Neural progenitor cell (in vitro differentiated cells): Measurements from ENCODE around the gene MACO1. TPM values are rescaled to one million over a fixed set of nuclear protein-coding genes. Genes with fewer than 3 reads are reported as not detected.

Experiments used
- DNase-seq: peaks from one replicate; pipeline ENCODE4 v3.0.0-alpha.2; 2016; ENCODE audit warnings: low spot score
- H2AFZ ChIP-seq: fragments of 200-600 bp; sonication (generic); replicated peaks from 2 replicates; pipeline ENCODE4 v1.6.1; 2016; ENCODE audit warnings: antibody characterized with exemption
- H3F3A ChIP-seq: fragments of 200-600 bp; sonication (generic); 2 replicates; pipeline ENCODE4 v1.6.1; 2016; ENCODE audit warnings: antibody characterized with exemption, low read depth
- H3K27ac ChIP-seq: fragments of 200-600 bp; sonication (generic); 2 replicates; pipeline ENCODE4 v1.5.1; 2016; ENCODE audit warnings: mild to moderate bottlenecking
- H3K27me3 ChIP-seq: fragments of 200-600 bp; sonication (generic); 2 replicates; pipeline ENCODE4 v1.6.1; 2016; ENCODE audit warnings: mild to moderate bottlenecking, moderate library complexity
- H3K36me3 ChIP-seq: fragments of 200-600 bp; sonication (generic); 2 replicates; pipeline ENCODE4 v1.5.1; 2016
- H3K4me1 ChIP-seq: fragments of 200-600 bp; sonication (generic); 2 replicates; pipeline ENCODE4 v1.6.1; 2016; ENCODE audit warnings: mixed run types
- H3K4me2 ChIP-seq: fragments of 200-600 bp; sonication (generic); 2 replicates; pipeline ENCODE4 v1.6.1; 2016
- H3K4me3 ChIP-seq: fragments of 200-600 bp; sonication (generic); 2 replicates; pipeline ENCODE4 v1.5.1; 2016
- H3K79me2 ChIP-seq: fragments of 200-600 bp; sonication (generic); 2 replicates; pipeline ENCODE4 v1.6.1; 2016; ENCODE audit warnings: low read depth
- H3K9ac ChIP-seq: fragments of 200-600 bp; sonication (generic); 2 replicates; pipeline ENCODE4 v1.6.1; 2016
- H3K9me3 ChIP-seq: fragments of 200-600 bp; sonication (generic); 2 replicates; pipeline ENCODE4 v1.5.1; 2016; ENCODE audit warnings: low read depth
- H4K20me1 ChIP-seq: fragments of 200-600 bp; sonication (generic); 2 replicates; pipeline ENCODE4 v1.6.1; 2016; ENCODE audit warnings: low read depth
- H3K27ac Mint-ChIP-seq: 3 replicates; pipeline ENCODE4 v1.8.0; 2021; ENCODE audit warnings: mixed read lengths
- H3K27me3 Mint-ChIP-seq: 2 replicates; pipeline ENCODE4 v1.8.0; 2022; ENCODE audit warnings: low read depth, mild to moderate bottlenecking, inconsistent platforms, moderate library complexity, mixed read lengths; ENCODE audit not compliant: insufficient read depth
- H3K36me3 Mint-ChIP-seq: 3 replicates; pipeline ENCODE4 v1.8.0; 2021; ENCODE audit warnings: mixed read lengths
- H3K4me1 Mint-ChIP-seq: 3 replicates; pipeline ENCODE4 v1.8.0; 2021; ENCODE audit warnings: mixed read lengths
- H3K4me3 Mint-ChIP-seq: 3 replicates; pipeline ENCODE4 v1.8.0; 2021; ENCODE audit warnings: mild to moderate bottlenecking, moderate library complexity, mixed read lengths
- H3K9me3 Mint-ChIP-seq: 3 replicates; pipeline ENCODE4 v1.8.0; 2020; ENCODE audit warnings: mixed read lengths
- CTCF ChIP-seq: fragments of 200-600 bp; sonication (generic); IDR thresholded peaks from 2 replicates; pipeline ENCODE4 v1.5.1; 2017; ENCODE audit warnings: antibody characterized with exemption, mild to moderate bottlenecking
- EZH2 ChIP-seq: fragments of 200-600 bp; sonication (generic); IDR thresholded peaks from 2 replicates; pipeline ENCODE4 v1.6.1; 2017; ENCODE audit warnings: antibody characterized with exemption, mild to moderate bottlenecking, moderate library complexity
- EZH2phosphoT487 ChIP-seq: fragments of 200-600 bp; sonication (generic); IDR thresholded peaks from 2 replicates; pipeline ENCODE4 v1.6.1; 2017; ENCODE audit warnings: antibody characterized with exemption
- total RNA-seq: library from RNA; depleted of rRNA; stranded (reverse); fragments of >200 nt; gene quantifications from 2 replicates; pipeline ENCODE4 v1.2.3, GENCODE V29; 2015; ENCODE audit warnings: low replicate concordance

Gene MACO1
- total RNA-seq, 1 donor from 2014 or later = 17.7 TPM

GRCh38 chr1:25472471-25472870 lies 41.8 kb downstream of the MACO1 start:
- Histone ChIP-seq H3K27ac (no peak overlapping the region), H3K9me3 (no peaks in the 10 kb centered on the region), H2AFZ (no peak overlapping the region), H3K4me1 (no peaks in the 10 kb centered on the region), H3K4me3 (no peak overlapping the region), H3K4me2 (no peak overlapping the region), H3K27me3 (no peaks in the 10 kb centered on the region), H3K79me2 (no peaks in the 10 kb centered on the region), H4K20me1 (no peaks in the 10 kb centered on the region), H3F3A (no peaks in the 10 kb centered on the region), H3K36me3 (no peaks in the 10 kb centered on the region), H3K9ac (no peak overlapping the region)
- H3K4me3 Mint-ChIP-seq = no peak overlapping the region
- DNase-seq = no peak
- peaks cover 4% of the 10 kb centered on the region for H3K4me1 Mint-ChIP-seq
- no peak overlapping the region for H3K27ac Mint-ChIP-seq
- peaks cover 10% of the 10 kb centered on the region for H3K36me3 Mint-ChIP-seq
- no peaks in the 10 kb centered on the region for H3K9me3 Mint-ChIP-seq
- no peak for TF ChIP-seq CTCF
- TF ChIP-seq EZH2phosphoT487 = no peak
- TF ChIP-seq EZH2 = no peak
- H3K27me3 Mint-ChIP-seq = no peaks in the 10 kb centered on the region

DNA sequence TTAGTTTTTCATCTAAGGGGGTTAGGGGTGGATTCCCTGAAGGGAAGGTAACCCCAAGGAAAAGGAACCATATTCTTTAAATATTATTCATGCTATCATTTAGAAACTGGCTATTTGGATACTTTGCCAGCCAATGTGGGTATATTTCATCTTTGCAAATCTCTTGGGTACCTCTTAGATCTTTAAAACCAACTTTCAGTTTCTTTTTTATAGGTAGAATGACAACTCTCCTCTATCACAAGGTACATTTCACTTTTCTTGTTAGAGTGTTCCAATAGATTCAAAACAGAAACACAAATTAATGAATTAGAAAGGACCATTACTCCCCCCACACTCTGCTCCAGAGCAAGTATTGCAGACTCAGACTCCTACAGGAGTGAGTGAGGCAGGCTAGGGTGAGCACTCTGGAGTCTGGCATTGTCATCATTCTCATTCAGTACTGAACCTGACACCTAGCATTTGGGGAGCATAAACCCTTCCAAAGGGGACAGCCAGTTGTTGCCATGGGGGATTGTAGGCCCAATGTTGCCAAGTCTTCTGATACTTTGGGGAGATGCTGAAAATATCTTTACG lies 43.0 kb downstream of the MACO1 start:
- no peaks in the 10 kb centered on the region for H4K20me1 ChIP-seq
- no peak overlapping the region for H3K27ac ChIP-seq
- H3K36me3 ChIP-seq = no peaks in the 10 kb centered on the region
- no peak overlapping the region for H3K4me3 ChIP-seq
- no peaks in the 10 kb centered on the region for H3K9me3 ChIP-seq
- Mint-ChIP-seq H3K4me3 (no peak overlapping the region), H3K27ac (no peak overlapping the region), H3K9me3 (no peaks in the 10 kb centered on the region), H3K4me1 (peaks cover 4% of the 10 kb centered on the region), H3K36me3 (peaks cover 7% of the 10 kb centered on the region), H3K27me3 (no peaks in the 10 kb centered on the region)
- no peaks in the 10 kb centered on the region for H3K79me2 ChIP-seq
- H2AFZ ChIP-seq = no peak overlapping the region
- H3F3A ChIP-seq = no peaks in the 10 kb centered on the region
- no peaks in the 10 kb centered on the region for H3K4me1 ChIP-seq
- TF ChIP-seq CTCF (no peak), EZH2phosphoT487 (no peak), EZH2 (no peak)
- H3K27me3 ChIP-seq = no peaks in the 10 kb centered on the region
- DNase-seq = no peak
- no peak overlapping the region for H3K4me2 ChIP-seq
- H3K9ac ChIP-seq = no peak overlapping the region

DNA sequence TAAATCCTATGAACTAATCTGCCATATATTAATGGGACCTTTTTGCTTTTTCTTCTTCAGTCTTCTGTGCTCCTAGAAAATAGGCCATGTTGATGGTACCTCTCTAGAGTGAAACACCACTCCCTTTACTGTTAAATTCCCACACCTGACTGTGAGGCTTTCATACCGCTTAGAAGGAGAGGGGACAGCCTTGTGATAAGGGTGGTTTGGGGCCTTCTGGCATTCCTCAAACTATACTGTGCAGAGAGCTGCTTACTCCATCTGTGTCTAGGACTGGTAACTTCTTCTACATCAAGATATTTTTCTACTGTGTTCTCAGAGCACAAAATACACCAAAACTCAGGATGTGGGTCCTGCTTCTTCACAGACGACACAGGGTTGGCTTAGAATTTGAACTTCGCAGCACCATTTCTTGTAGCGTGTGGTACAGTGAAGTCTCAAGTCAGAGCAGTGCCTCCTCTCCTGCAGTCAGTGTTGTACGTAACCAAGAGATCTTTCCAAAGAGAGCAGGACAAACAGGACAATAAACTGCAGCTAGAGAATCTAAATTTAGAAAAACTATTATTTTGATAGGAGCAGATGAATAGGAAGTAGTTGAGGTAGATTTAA lies 43.8 kb downstream of the MACO1 start:
- no peaks in the 10 kb centered on the region for H3K9me3 ChIP-seq
- H3K4me3 ChIP-seq = no peak overlapping the region
- Mint-ChIP-seq H3K4me3 (no peak overlapping the region), H3K9me3 (no peaks in the 10 kb centered on the region), H3K36me3 (peaks cover 7% of the 10 kb centered on the region), H3K27ac (no peak overlapping the region), H3K27me3 (no peaks in the 10 kb centered on the region), H3K4me1 (peaks cover 4% of the 10 kb centered on the region)
- H3K36me3 ChIP-seq = no peaks in the 10 kb centered on the region
- H4K20me1 ChIP-seq = no peaks in the 10 kb centered on the region
- no peak for DNase-seq
- no peaks in the 10 kb centered on the region for H3K27me3 ChIP-seq
- no peak overlapping the region for H3K27ac ChIP-seq
- H3K9ac ChIP-seq = no peak overlapping the region
- no peaks in the 10 kb centered on the region for H3K79me2 ChIP-seq
- H3K4me2 ChIP-seq = no peak overlapping the region
- TF ChIP-seq EZH2phosphoT487 (no peak), EZH2 (no peak), CTCF (no peak)
- no peaks in the 10 kb centered on the region for H3K4me1 ChIP-seq
- H3F3A ChIP-seq = no peaks in the 10 kb centered on the region
- H2AFZ ChIP-seq = no peak overlapping the region
